IPS DF 6.9 (cell line): ENCODE data around the gene DARS1.
A peak's percentile ranks its signal among the peaks of the same experiment; 100 is the strongest.

ENCODE experiments used
- DNase-seq: peaks from one replicate; pipeline ENCODE4 v3.0.0-alpha.2; 2013; ENCODE audit warnings: low read depth, low spot score
- H3K27ac ChIP-seq: one replicate; pipeline ENCODE4 v1.5.1; 2013; ENCODE audit warnings: low read length, control low read depth
- H3K27me3 ChIP-seq: 2 replicates; pipeline ENCODE4 v1.6.1; 2013; ENCODE audit warnings: mild to moderate bottlenecking, low read length; ENCODE audit not compliant: control insufficient read depth, insufficient read depth
- H3K36me3 ChIP-seq: 2 replicates; pipeline ENCODE4 v1.6.1; 2013; ENCODE audit warnings: low read length; ENCODE audit not compliant: control insufficient read depth, insufficient read depth
- H3K4me1 ChIP-seq: 2 replicates; pipeline ENCODE4 v1.6.1; 2013; ENCODE audit warnings: low read length; ENCODE audit not compliant: control insufficient read depth, insufficient read depth
- H3K4me3 ChIP-seq: 2 replicates; pipeline ENCODE4 v1.5.1; 2013; ENCODE audit warnings: mild to moderate bottlenecking, low read length
- H3K9me3 ChIP-seq: 2 replicates; pipeline ENCODE4 v1.6.1; 2013; ENCODE audit warnings: low read length, inconsistent platforms; ENCODE audit not compliant: control insufficient read depth, insufficient read depth
- WGBS: extraction: QIAGEN DNeasy Blood & Tissue Kit; methylation state at CpG from one replicate; pipeline ENCODE4 v1.1.7; 2013; ENCODE audit warnings: mixed read lengths, missing lambda C conversion rate; ENCODE audit not compliant: insufficient read length, insufficient coverage; 5-methylcytosine and 5-hydroxymethylcytosine counted together

Gene DARS1

DNA sequence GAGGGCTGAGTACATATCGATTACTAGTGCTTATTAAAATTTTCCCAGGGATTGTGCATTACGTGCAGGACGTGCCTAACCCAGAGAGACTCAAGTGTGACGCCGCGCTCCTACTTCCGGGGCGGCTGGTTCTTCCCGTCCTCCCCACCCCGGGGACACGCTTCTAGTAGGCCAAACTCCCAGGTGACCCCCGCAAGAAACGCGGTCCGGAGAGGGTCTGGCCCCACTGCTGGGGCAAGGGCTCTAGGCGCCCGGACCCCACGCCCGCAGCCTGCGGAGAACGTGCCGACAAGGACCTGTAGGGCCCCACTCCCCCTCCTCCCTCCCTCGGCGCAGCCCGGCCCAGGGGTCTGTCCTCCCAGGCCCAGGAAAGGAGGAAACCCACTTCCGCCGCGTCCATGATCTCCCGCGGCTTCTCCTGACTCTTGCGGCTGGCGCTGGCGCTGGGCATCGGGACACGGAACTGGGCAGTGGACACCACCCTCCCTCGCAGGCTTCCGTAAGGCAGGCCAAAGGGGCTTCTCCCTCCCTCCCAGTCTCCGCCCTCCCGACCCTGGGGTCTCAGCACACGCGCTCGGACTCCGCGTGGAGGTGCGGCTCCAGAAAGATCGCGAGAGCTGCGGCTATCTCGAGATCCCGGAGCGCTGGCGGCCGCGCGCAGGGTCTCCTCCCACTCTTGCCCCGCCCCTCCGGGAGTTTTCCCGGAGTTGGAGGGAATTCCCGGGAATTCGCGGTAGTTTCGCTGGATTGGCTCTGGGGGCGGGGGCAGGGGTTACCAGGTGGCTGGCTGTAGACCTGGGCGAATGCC is at the start of gene DARS1:
TSS of gene DARS1 (minus strand) at position 609 of the 808 bp plus-strand sequence. CDS start at position 451, 158 bp downstream.
- peaks cover 2% of the 10 kb centered on the region; the same call in 1 of the 2 replicates for H3K4me1 ChIP-seq
- H3K4me3 ChIP-seq = peak within 1 kb of the TSS; percentile 81
- H3K36me3 ChIP-seq = no peaks in the 10 kb centered on the region; the same call in 1 of the 2 replicates
- H3K27ac ChIP-seq = no peak within 1 kb of the TSS
- peak; percentile 75 for DNase-seq
- no peaks in the 10 kb centered on the region for H3K27me3 ChIP-seq
- WGBS = no CpG with 5 or more reads among the region's 64 CpGs
- H3K9me3 ChIP-seq = no peaks in the 10 kb centered on the region

DNA sequence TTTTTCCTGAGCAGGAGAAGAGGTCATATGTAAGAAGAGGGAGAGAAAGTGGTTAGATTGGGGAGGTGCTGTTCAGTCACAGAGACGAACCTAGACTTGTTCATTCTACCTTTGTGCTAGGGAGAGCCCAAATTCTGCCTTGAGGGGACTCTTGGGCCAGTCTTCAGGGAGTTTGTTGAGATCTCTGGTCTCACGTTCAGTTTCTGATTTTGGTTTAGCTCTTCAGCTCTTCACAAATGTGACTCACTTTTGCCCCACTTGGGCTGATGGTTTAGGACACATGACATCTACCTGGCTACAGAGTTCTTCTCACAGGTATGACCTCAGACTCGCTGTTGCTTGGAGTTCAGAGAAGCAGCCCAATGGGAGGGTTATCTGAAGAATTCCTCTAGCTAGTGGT is 49.2 kb upstream of the DARS1 start:
- Histone ChIP-seq H3K4me3 (no peak overlapping the region), H3K27ac (no peak overlapping the region), H3K4me1 (no peaks in the 10 kb centered on the region), H3K36me3 (no peaks in the 10 kb centered on the region), H3K27me3 (no peaks in the 10 kb centered on the region), H3K9me3 (no peaks in the 10 kb centered on the region)
- no peak for DNase-seq
- whole genome bisulfite sequencing = no CpG with 5 or more reads among the region's 3 CpGs

DNA sequence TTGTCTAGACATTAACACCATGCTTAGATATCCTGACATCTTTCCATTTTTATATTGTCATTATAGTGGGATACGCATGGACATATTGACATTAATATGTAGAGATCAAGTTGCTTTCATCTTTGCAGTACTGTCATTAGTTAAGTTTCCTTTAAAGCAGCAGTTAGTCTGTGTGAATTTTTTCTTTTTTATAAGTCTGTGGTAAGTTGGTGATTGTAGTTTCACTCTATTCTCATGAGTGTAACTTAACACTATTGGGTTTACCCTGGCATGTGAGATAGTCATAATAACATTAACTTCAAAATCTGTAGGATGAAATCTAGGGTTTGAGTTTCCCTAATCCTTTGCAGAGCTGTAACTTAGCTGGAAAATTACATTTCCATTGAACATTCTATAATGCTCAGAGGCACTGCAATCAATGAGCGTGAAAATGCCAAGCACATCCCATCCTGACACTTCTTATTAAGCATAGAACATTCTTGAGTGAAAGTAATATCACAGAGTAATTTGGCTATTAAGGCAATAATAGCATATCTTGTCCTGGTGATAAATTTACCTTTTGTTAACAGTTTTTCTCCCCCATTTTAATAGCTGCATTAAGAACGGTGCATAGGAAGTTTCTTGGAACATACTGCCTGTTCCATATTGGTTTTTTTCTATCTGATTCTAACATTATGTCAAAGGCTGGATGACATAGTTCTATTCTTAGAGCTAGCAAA is 47.5 kb upstream of the DARS1 start:
- no peak for DNase-seq
- Histone ChIP-seq H3K9me3 (no peaks in the 10 kb centered on the region), H3K4me3 (no peak overlapping the region), H3K27me3 (no peaks in the 10 kb centered on the region), H3K4me1 (no peaks in the 10 kb centered on the region), H3K36me3 (no peaks in the 10 kb centered on the region), H3K27ac (no peak overlapping the region)
- WGBS = no CpG with 5 or more reads among the region's 3 CpGs

DNA sequence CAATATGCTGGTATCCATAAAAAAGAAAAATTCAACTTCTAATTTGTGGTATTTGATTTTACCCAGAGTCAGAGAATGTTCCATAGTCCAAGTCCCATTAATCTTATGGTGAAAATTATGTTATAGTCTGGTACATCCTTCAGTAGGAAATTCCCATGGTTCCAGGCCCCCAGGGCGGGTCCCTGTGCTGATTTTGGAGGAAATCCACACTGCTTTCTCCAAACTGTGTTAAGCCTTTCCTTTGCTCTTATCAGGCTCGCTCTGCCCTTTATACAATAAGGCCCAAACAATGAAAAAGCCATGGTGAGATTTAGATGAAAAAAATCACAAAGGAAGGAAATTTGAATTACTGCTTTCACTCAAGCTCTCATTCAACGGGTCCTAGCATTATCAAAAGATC is 46.8 kb upstream of the DARS1 start:
- no CpG with 5 or more reads among the region's 3 CpGs for WGBS
- Histone ChIP-seq H3K27me3 (no peaks in the 10 kb centered on the region), H3K27ac (no peak overlapping the region), H3K4me1 (no peaks in the 10 kb centered on the region), H3K36me3 (no peaks in the 10 kb centered on the region), H3K4me3 (no peak overlapping the region), H3K9me3 (no peaks in the 10 kb centered on the region)
- no peak for DNase-seq

GRCh38 chr2:136031711-136032110 is 46.3 kb upstream of the DARS1 start:
- no peaks in the 10 kb centered on the region for H3K4me1 ChIP-seq
- no peak overlapping the region for H3K4me3 ChIP-seq
- H3K27me3 ChIP-seq = no peaks in the 10 kb centered on the region
- no peaks in the 10 kb centered on the region for H3K9me3 ChIP-seq
- WGBS = no CpG with 5 or more reads among the region's 7 CpGs
- no peak overlapping the region for H3K27ac ChIP-seq
- H3K36me3 ChIP-seq = no peaks in the 10 kb centered on the region
- DNase-seq = no peak

DNA sequence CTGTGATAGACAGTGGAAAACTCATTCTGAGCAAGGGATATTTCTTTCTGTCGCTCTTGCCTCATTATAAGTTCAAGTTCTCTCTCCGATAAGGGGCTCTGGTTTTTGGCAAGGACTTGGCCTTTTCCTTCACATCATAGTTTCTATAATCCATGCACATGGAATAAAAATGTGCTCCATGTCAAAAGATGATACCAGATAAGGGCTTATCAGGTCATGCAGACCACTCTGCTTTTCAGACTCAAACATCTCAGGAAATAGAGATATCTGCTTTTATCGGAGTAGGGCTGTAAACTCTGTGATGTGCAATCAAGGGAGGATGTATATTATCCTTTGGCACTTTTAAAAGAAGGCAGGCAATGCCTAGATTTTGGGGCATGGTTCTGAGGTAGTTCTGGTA is 45.0 kb upstream of the DARS1 start:
- Histone ChIP-seq H3K9me3 (no peaks in the 10 kb centered on the region), H3K27ac (no peak overlapping the region), H3K4me1 (no peaks in the 10 kb centered on the region), H3K4me3 (no peak overlapping the region), H3K27me3 (no peaks in the 10 kb centered on the region), H3K36me3 (no peaks in the 10 kb centered on the region)
- no CpG with 5 or more reads among the region's 3 CpGs for WGBS
- no peak for DNase-seq

DNA sequence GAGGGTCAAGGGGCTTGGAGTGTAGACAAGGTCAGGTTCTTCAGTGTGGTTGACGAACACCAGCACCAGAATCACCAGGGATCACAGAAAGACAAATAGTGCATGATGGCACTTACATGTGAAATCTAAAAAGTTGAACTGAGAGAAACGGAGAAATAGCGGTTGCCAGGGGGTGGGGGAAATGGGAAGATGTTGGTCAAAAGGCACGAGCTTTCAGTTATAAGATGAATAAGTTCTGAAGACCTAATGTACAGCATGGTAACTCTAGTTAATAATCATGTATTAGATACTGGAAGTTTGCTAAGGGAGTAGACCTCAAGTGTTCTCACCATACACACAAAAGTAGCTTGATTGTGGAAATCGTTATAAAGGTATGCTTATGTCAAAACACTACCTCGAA is 43.7 kb upstream of the DARS1 start:
- WGBS = no CpG with 5 or more reads among the region's 6 CpGs
- H3K36me3 ChIP-seq = no peaks in the 10 kb centered on the region
- no peak overlapping the region for H3K27ac ChIP-seq
- no peak overlapping the region for H3K4me3 ChIP-seq
- H3K9me3 ChIP-seq = no peaks in the 10 kb centered on the region
- H3K4me1 ChIP-seq = no peaks in the 10 kb centered on the region; the same call in 1 of the 2 replicates
- H3K27me3 ChIP-seq = no peaks in the 10 kb centered on the region
- no peak for DNase-seq

- Histone ChIP-seq H3K27ac (no peak overlapping the region), H3K4me1 (no peaks in the 10 kb centered on the region; the same call in 1 of the 2 replicates), H3K9me3 (no peaks in the 10 kb centered on the region), H3K4me3 (no peak overlapping the region), H3K36me3 (no peaks in the 10 kb centered on the region), H3K27me3 (no peaks in the 10 kb centered on the region)
- no CpG with 5 or more reads among the region's 9 CpGs for WGBS
- no peak for DNase-seq
Observed at GRCh38 chr2:136028001-136028400, 42.6 kb upstream of the DARS1 start.

DNA sequence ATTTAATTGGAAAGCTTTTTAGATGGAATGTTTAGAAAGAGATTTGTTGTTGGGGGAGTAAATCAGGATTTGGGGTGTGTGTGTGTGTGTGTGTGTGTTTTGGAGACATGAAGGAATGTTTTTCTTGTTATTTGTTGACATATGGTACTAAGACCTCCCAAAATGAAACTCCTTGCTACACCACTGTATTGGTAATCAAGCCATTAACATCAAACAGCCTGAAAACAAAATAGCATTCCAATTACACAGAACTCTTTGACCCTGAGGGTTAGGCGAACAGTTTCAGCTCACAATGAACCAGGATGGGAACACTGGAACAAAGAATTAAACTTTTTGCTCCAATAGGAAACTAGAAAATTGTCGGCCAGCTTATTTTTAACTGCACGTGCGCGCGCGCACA is 41.7 kb upstream of the DARS1 start:
- no peaks in the 10 kb centered on the region for H3K36me3 ChIP-seq
- H3K4me3 ChIP-seq = no peak overlapping the region
- no peaks in the 10 kb centered on the region; the same call in 1 of the 2 replicates for H3K4me1 ChIP-seq
- no peaks in the 10 kb centered on the region for H3K9me3 ChIP-seq
- no peak overlapping the region for H3K27ac ChIP-seq
- DNase-seq = no peak
- H3K27me3 ChIP-seq = no peaks in the 10 kb centered on the region
- 100% methylated on average over 1 of the region's 7 CpGs for WGBS

- H3K36me3 ChIP-seq = no peaks in the 10 kb centered on the region
- H3K4me3 ChIP-seq = peak overlapping the region; percentile 13; the same call in 1 of the 2 replicates
- WGBS = no CpG with 5 or more reads among the region's 43 CpGs
- no peak overlapping the region for H3K27ac ChIP-seq
- peak; percentile 78 for DNase-seq
- no peaks in the 10 kb centered on the region; the same call in 1 of the 2 replicates for H3K4me1 ChIP-seq
- H3K9me3 ChIP-seq = no peaks in the 10 kb centered on the region
- H3K27me3 ChIP-seq = no peaks in the 10 kb centered on the region
Observed at GRCh38 chr2:136025057-136025973, 39.9 kb upstream of the DARS1 start.
